Fibroblast of lung (primary cell): ENCODE results near the gene MAML2. TPM values are rescaled to one million over a fixed set of nuclear protein-coding genes. Genes with fewer than 3 reads are reported as not detected.

ENCODE experiments used
- DNase-seq, 2 donors: peaks; one replicate each; pipeline versions ENCODE4 v3.0.0 to v3.0.0-alpha.2; 2010; ENCODE audit warnings: low read depth in 2 of 2
- H2AFZ ChIP-seq: 2 replicates; pipeline ENCODE4 v1.5.1; 2012; ENCODE audit warnings: low read length, control low read depth, inconsistent platforms
- H3K27ac ChIP-seq: 2 replicates; pipeline ENCODE4 v1.5.1; 2011; ENCODE audit warnings: low read length, control low read depth; ENCODE audit not compliant: insufficient read depth
- H3K27me3 ChIP-seq: 2 replicates; pipeline ENCODE4 v1.5.1; 2011; ENCODE audit warnings: mild to moderate bottlenecking, low read length; ENCODE audit not compliant: control insufficient read depth, insufficient read depth
- H3K36me3 ChIP-seq: 2 replicates; pipeline ENCODE4 v1.5.1; 2011; ENCODE audit warnings: low read length; ENCODE audit not compliant: control insufficient read depth, insufficient read depth
- H3K4me1 ChIP-seq: 2 replicates; pipeline ENCODE4 v1.5.1; 2011; ENCODE audit warnings: low read length; ENCODE audit not compliant: control insufficient read depth, insufficient read depth; ENCODE audit errors: extremely low read depth
- H3K4me2 ChIP-seq: 2 replicates; pipeline ENCODE4 v1.5.1; 2011; ENCODE audit warnings: low read length, control low read depth; ENCODE audit not compliant: insufficient read depth; ENCODE audit errors: extremely low read depth
- H3K4me3 ChIP-seq, 4 experiments: fragments of 200-600 bp in 1 of 4; sonication (generic) in 1 of 4; replicated peaks in 1 of 4; 2 replicates each; pipeline ENCODE4 v1.5.1; 2011 to 2016; ENCODE audit warnings: low read length in 4 of 4, low read depth in 3 of 4, mild to moderate bottlenecking in 3 of 4, control low read depth in 2 of 4, inconsistent platforms in 1 of 4, mixed read lengths in 1 of 4; ENCODE audit not compliant: insufficient read depth in 1 of 4; ENCODE audit errors: control extremely low read depth in 1 of 4
- H3K79me2 ChIP-seq: 2 replicates; pipeline ENCODE4 v1.5.1; 2012; ENCODE audit warnings: mild to moderate bottlenecking, low read length, inconsistent platforms; ENCODE audit not compliant: control insufficient read depth, insufficient read depth
- H3K9ac ChIP-seq: 2 replicates; pipeline ENCODE4 v1.5.1; 2011; ENCODE audit warnings: mild to moderate bottlenecking, low read length, control low read depth; ENCODE audit not compliant: insufficient read depth
- H3K9me3 ChIP-seq: 2 replicates; pipeline ENCODE4 v1.5.1; 2012; ENCODE audit warnings: low read depth, low read length; ENCODE audit not compliant: control insufficient read depth, insufficient read depth
- H4K20me1 ChIP-seq: 2 replicates; pipeline ENCODE4 v1.5.1; 2011; ENCODE audit warnings: low read length; ENCODE audit not compliant: control insufficient read depth, insufficient read depth; ENCODE audit errors: extremely low read depth
- EZH2 ChIP-seq: IDR thresholded peaks from 2 replicates; pipeline ENCODE4 v1.5.1; 2012; ENCODE audit warnings: low read length, control low read depth, mild to moderate bottlenecking; ENCODE audit errors: missing control alignments
- polyA plus RNA-seq, 2 donors: library from polyadenylated mRNA; depleted of rRNA in 1 of 2; stranded (reverse) in 1 of 2; unstranded in 1 of 2; fragments of >200 nt; gene quantifications; 2 replicates each; pipeline ENCODE4 v1.2.1, GENCODE V29; 2011 to 2012; ENCODE audit warnings: missing spikeins in 1 of 2
- total RNA-seq: library from RNA; depleted of rRNA; stranded (reverse); fragments of >200 nt; gene quantifications from 2 replicates; pipeline ENCODE4 v1.2.1, GENCODE V29; 2014
- TF ChIP-seq, protein P1 (sequence below), 2 donors: IDR thresholded peaks in 1 of 2; conservative IDR thresholded peaks in 1 of 2; 1 replicate in 1 of 2; 2 replicates in 1 of 2; pipeline ENCODE4 v1.5.1; 2011 to 2012; ENCODE audit warnings: low read length in 2 of 2, control low read depth in 1 of 2, inconsistent platforms in 1 of 2, low read depth in 1 of 2, mild to moderate bottlenecking in 1 of 2

Gene MAML2
- total and polyA plus RNA-seq, 2 donors (not counting 1 experiment from before 2014, with no cell fraction given): 13.0 to 19.0 TPM

DNA sequence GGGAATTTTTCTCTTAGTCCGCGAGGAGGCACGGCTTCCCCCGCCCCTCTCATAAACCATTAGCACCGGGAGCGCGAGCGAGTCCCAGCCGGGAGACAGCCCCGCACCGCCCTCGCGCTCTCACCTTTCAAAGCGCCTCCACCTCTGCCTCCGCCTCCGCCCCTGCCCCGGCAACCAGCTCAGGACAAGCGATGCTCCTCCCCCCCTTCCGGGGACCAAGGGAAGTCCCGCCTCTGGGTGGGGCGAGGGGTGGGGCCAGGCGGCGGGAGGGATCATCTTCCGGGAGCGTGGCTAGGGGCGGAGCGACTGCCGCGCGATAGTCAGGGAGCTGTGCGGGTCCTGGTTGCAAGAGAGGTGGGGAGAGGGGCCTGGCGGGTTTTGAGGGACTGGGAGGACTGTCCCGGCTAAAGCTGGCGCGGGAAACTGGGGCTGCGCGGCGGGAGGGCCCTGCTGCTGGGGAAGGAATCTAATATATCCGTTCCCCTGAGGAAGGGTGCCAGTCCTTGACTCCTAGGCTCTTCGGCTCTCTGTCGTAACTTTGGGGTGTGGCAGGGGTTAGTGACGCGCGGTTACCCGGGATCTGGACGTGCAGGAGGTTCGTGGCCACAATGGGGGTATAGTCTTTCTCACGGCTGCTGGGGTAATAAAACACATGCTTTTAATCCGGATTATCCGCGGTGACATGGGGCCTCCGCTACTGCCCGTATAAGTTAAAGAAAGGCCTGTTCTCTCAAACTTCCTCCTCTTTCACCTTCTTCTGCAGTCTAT, 46.9 kb upstream of the MAML2 start, which contains the start of the genes CCDC82 and JRKL:
Gene CCDC82, minus strand, starts transcription at position 193 of the 768 bp plus-strand sequence. CDS start 5,165 bp downstream, outside the sequence.
Gene JRKL, plus strand, starts transcription at position 294 of the 768 bp plus-strand sequence. CDS start 637 bp downstream, outside the sequence.
- Histone ChIP-seq H4K20me1 (no peaks in the 10 kb centered on the region), H3K79me2 (peaks cover 52% of the 10 kb centered on the region), H3K27me3 (no peaks in the 10 kb centered on the region), H3K9ac (peak within 1 kb of the TSS; percentile 86), H3K36me3 (peaks cover 2% of the 10 kb centered on the region), H2AFZ (peak within 1 kb of the TSS; percentile 78), H3K27ac (peak within 1 kb of the TSS; percentile 96), H3K4me2 (peak within 1 kb of the TSS; percentile 95), H3K4me1 (peaks cover 2% of the 10 kb centered on the region), H3K4me3 (peak within 1 kb of the TSS; percentile 76 to 94 (median 87)), H3K9me3 (no peaks in the 10 kb centered on the region)
- TF ChIP-seq, protein P1, sequence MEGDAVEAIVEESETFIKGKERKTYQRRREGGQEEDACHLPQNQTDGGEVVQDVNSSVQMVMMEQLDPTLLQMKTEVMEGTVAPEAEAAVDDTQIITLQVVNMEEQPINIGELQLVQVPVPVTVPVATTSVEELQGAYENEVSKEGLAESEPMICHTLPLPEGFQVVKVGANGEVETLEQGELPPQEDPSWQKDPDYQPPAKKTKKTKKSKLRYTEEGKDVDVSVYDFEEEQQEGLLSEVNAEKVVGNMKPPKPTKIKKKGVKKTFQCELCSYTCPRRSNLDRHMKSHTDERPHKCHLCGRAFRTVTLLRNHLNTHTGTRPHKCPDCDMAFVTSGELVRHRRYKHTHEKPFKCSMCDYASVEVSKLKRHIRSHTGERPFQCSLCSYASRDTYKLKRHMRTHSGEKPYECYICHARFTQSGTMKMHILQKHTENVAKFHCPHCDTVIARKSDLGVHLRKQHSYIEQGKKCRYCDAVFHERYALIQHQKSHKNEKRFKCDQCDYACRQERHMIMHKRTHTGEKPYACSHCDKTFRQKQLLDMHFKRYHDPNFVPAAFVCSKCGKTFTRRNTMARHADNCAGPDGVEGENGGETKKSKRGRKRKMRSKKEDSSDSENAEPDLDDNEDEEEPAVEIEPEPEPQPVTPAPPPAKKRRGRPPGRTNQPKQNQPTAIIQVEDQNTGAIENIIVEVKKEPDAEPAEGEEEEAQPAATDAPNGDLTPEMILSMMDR (conservative IDR thresholded peaks at IDR 0.05 in 1 of 2, IDR thresholded peaks at IDR 0.05 in 1 of 2; ENCODE audit: low read depth in 1 of 2, low read length in 2 of 2): no peak
- TF ChIP-seq EZH2: no peak
- peak; percentile 91 to 95 for DNase-seq

DNA sequence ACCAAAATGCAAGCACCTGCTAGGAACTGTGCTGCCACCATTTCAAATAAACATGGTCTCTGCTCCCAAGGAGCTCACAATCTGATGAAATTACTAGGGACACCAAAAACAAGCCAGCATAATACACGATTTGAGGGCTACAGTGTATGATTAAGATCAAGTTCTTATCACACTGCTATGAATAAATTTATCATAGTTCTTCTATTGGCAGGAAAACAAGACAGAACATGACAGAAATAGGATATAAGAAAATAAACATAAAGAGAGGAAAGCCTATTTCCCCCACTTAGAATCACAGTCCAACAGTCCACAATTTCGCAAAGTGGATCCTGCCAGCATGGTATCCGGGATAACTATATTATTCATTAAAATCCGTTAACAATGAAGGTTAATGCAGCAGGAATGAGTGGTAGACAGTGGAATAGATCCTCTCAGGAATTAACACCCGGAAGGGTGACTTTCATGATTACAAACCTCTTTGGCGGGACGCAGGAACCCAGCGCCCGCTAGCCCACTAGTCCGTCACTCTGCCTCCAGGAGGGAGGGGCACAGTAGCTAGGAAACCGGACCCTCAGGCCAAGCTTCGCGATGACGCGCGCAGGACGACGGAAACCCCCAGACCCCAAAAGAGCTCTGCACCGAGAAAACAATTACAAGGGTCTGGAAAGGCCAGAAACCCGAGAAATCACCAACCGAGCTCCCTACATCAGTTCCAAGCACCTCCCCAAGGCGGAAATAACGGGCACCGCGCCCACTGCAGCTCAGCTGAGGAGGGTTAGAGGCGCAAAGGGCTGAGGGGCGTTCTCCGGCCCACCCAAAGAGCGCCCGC, 46.1 kb upstream of the MAML2 start:
- H3K27me3 ChIP-seq: no peaks in the 10 kb centered on the region
- H3K27ac ChIP-seq: peak overlapping the region; percentile 96
- no peaks in the 10 kb centered on the region for H3K9me3 ChIP-seq
- peak overlapping the region; percentile 84 for H3K4me2 ChIP-seq
- H3K36me3 ChIP-seq: peaks cover 2% of the 10 kb centered on the region
- peak in 1 of 2 donors; percentile 65 for DNase-seq
- H4K20me1 ChIP-seq: no peaks in the 10 kb centered on the region
- TF ChIP-seq, protein P1 (conservative IDR thresholded peaks at IDR 0.05 in 1 of 2, IDR thresholded peaks at IDR 0.05 in 1 of 2; ENCODE audit: low read depth in 1 of 2, low read length in 2 of 2): no peak
- TF ChIP-seq EZH2: no peak
- H3K4me1 ChIP-seq: peaks cover 2% of the 10 kb centered on the region
- H2AFZ ChIP-seq: peak overlapping the region; percentile 73
- peak overlapping the region; percentile 86 for H3K9ac ChIP-seq
- peak overlapping the region; percentile 76 to 94 (median 87) for H3K4me3 ChIP-seq
- H3K79me2 ChIP-seq: peaks cover 52% of the 10 kb centered on the region

- DNase-seq: no peak
- H3K4me3 ChIP-seq: no peak overlapping the region
- no peaks in the 10 kb centered on the region for H4K20me1 ChIP-seq
- H3K4me2 ChIP-seq: no peak overlapping the region
- H3K27me3 ChIP-seq: no peaks in the 10 kb centered on the region
- H3K9ac ChIP-seq: no peak overlapping the region
- no peaks in the 10 kb centered on the region for H3K36me3 ChIP-seq
- TF ChIP-seq, protein P1 (conservative IDR thresholded peaks at IDR 0.05 in 1 of 2, IDR thresholded peaks at IDR 0.05 in 1 of 2; ENCODE audit: low read depth in 1 of 2, low read length in 2 of 2): no peak
- no peak for TF ChIP-seq EZH2
- H3K27ac ChIP-seq: no peak overlapping the region
- H3K9me3 ChIP-seq: no peaks in the 10 kb centered on the region
- H2AFZ ChIP-seq: no peak overlapping the region
- H3K79me2 ChIP-seq: peaks cover 30% of the 10 kb centered on the region
- H3K4me1 ChIP-seq: no peaks in the 10 kb centered on the region
Observed at GRCh38 chr11:96385187-96385586, 42.2 kb upstream of the MAML2 start.
